Breast epithelium (tissue), 4 donors: ENCODE results near the gene PLEKHH1. TPM values are rescaled to one million over a fixed set of nuclear protein-coding genes. Genes with fewer than 3 reads are reported as not detected.
A peak's percentile ranks its signal among the peaks of the same experiment; 100 is the strongest.

ENCODE experiments used
- DNase-seq, 2 donors: peaks; one replicate each; pipeline ENCODE4 v3.0.0-alpha.2; 2019; ENCODE audit warnings: low spot score in 2 of 2
- H3K27ac ChIP-seq, 2 donors: fragments of 200-600 bp; sonication (generic) in 1 of 2; one replicate each; pipeline ENCODE4 v1.5.1; 2016 to 2019; ENCODE audit warnings: mild to moderate bottlenecking in 1 of 2
- H3K27me3 ChIP-seq, 2 donors: fragments of 200-600 bp; sonication (generic) in 1 of 2; one replicate each; pipeline versions ENCODE4 v1.5.1 to v1.6.0; 2017 to 2019; ENCODE audit warnings: control low read depth in 1 of 2, mild to moderate bottlenecking in 1 of 2
- H3K36me3 ChIP-seq: fragments of 200-600 bp; one replicate; pipeline ENCODE4 v1.5.1; 2019
- H3K4me1 ChIP-seq, 2 donors: fragments of 200-600 bp; sonication (generic); one replicate each; pipeline ENCODE4 v1.5.1; 2016 to 2019; ENCODE audit warnings: control low read depth in 1 of 2
- H3K4me3 ChIP-seq, 3 donors: fragments of 200-600 bp; sonication (generic); 1 replicate in 2 of 3; 2 replicates in 1 of 3; pipeline ENCODE4 v1.5.1; 2016 to 2019; ENCODE audit warnings: mild to moderate bottlenecking in 3 of 3, moderate library complexity in 2 of 3
- H3K9me3 ChIP-seq, 2 donors: fragments of 200-600 bp; sonication (generic) in 1 of 2; one replicate each; pipeline ENCODE4 v1.5.1; 2016 to 2019; ENCODE audit warnings: control low read depth in 1 of 2
- POLR2A ChIP-seq: fragments of 450-650 bp; IDR thresholded peaks from one replicate; pipeline ENCODE4 v1.6.1; 2016; ENCODE audit warnings: antibody characterized with exemption, mild to moderate bottlenecking, moderate library complexity
- POLR2AphosphoS5 ChIP-seq, 3 donors: sonication (generic); formaldehyde crosslinking; IDR thresholded peaks; one replicate each; pipeline ENCODE4 v1.6.1; 2017; ENCODE audit warnings: antibody characterized with exemption in 3 of 3
- intact Hi-C: fragments of 100-400 bp; cut with DNase I; formaldehyde crosslinking; loops from one replicate; pipeline ENCODE4 v1.15.1; 2023; ENCODE audit warnings: low total_unique reads
- total RNA-seq, 3 donors: library from RNA; depleted of rRNA; stranded (reverse); fragments of >200 nt; gene quantifications; one replicate each; pipeline ENCODE4 v1.1.0, GENCODE V29; 2016
- TF ChIP-seq, protein P1 (sequence below), 3 donors: fragments of 450-650 bp; IDR thresholded peaks; one replicate each; pipeline ENCODE4 v1.5.1; 2016 to 2017; ENCODE audit warnings: antibody characterized with exemption in 3 of 3, mild to moderate bottlenecking in 3 of 3, moderate library complexity in 3 of 3

PLEKHH1 gene
- total RNA-seq, 3 donors from 2014 or later, result 2.9 to 18.9 (median 14.7) TPM

DNA sequence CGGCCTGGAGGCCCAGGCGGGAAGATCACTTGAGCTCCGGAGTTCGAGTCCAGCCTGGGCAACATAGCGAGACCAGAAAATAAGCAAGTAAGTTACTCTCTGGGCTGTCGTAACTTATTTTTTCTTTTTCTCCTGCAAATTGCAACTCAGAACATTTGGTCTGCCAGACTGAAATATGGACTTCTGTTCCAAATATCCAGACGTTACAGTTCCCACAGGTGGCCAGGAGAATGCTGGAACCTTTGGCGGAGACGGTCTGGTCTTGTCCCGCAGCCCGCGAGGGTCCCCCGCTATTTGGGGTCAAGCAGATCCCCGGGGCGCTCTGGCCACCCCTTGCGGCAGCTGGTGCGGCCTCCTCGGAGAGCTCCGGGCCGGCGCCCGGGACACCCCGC is 488 bp upstream of the PLEKHH1 start:
- Histone ChIP-seq H3K27ac (peak overlapping the region; percentile 81 to 83), H3K36me3 (no peaks in the 10 kb centered on the region), H3K27me3 (no peaks in the 10 kb centered on the region), H3K4me3 (peak overlapping the region; percentile 51 to 87 (median 74)), H3K4me1 (no peaks in the 10 kb centered on the region), H3K9me3 (no peaks in the 10 kb centered on the region)
- TF ChIP-seq POLR2AphosphoS5 (IDR thresholded peaks at IDR 0.05), result no peak
- TF ChIP-seq, protein P1, sequence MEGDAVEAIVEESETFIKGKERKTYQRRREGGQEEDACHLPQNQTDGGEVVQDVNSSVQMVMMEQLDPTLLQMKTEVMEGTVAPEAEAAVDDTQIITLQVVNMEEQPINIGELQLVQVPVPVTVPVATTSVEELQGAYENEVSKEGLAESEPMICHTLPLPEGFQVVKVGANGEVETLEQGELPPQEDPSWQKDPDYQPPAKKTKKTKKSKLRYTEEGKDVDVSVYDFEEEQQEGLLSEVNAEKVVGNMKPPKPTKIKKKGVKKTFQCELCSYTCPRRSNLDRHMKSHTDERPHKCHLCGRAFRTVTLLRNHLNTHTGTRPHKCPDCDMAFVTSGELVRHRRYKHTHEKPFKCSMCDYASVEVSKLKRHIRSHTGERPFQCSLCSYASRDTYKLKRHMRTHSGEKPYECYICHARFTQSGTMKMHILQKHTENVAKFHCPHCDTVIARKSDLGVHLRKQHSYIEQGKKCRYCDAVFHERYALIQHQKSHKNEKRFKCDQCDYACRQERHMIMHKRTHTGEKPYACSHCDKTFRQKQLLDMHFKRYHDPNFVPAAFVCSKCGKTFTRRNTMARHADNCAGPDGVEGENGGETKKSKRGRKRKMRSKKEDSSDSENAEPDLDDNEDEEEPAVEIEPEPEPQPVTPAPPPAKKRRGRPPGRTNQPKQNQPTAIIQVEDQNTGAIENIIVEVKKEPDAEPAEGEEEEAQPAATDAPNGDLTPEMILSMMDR (IDR thresholded peaks at IDR 0.05), result no peak
- no peak for TF ChIP-seq POLR2A
- no peak for DNase-seq
- intact Hi-C loops, result no loop called here

DNA sequence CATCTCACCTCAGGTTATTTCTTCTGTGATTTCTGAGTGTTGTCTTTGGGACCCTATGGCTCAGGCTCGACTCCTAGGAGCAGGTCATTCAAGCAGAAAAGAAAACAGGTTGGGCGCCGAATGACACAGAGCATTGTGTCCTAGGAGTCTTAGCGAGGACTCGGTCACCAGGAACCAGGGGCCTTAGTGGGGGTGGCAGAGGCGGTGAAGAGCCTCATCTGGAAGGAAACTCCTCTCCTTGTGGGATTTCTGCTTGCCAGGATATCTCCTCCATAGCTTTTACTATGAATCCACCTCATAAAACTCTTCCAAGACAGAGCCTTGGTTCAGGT is 630 bp downstream of the PLEKHH1 start:
- H3K27me3 ChIP-seq, result no peaks in the 10 kb centered on the region

DNA sequence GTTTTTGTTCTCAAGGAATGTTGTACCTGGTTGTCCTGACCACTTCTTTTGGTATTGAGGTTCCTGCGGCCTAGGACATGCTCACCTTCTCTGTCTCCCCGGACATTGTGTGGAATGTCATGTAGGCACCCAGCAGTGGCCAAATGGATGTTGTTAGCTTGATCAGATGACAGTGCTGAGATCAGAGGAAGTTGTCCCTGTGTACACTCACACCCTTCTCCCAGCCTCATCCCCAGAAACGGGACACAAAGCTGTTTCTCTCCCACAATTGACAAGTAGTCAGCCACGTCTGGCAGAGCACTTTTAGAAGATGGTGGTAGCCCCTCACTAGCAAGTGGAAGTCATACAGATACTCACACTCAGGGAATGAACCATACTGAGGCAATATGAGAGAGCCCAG is 3.0 kb downstream of the PLEKHH1 start:
- Histone ChIP-seq H3K9me3 (no peaks in the 10 kb centered on the region), H3K36me3 (no peaks in the 10 kb centered on the region), H3K4me3 (no peak overlapping the region), H3K27me3 (no peaks in the 10 kb centered on the region), H3K4me1 (no peaks in the 10 kb centered on the region), H3K27ac (no peak overlapping the region)
- intact Hi-C loops, result no loop called here
- no peak for TF ChIP-seq POLR2AphosphoS5 (IDR thresholded peaks at IDR 0.05)
- TF ChIP-seq, protein P1 (IDR thresholded peaks at IDR 0.05), result no peak
- DNase-seq, result no peak

More for the DNA sequence above, 630 bp downstream of the PLEKHH1 start:
- Histone ChIP-seq H3K27ac (peak overlapping the region; percentile 81 to 83), H3K4me1 (no peaks in the 10 kb centered on the region), H3K9me3 (no peaks in the 10 kb centered on the region), H3K36me3 (no peaks in the 10 kb centered on the region), H3K4me3 (peak overlapping the region; percentile 51 to 87 (median 74))
- intact Hi-C loops, result no loop called here
- no peak for DNase-seq
- TF ChIP-seq POLR2AphosphoS5 (IDR thresholded peaks at IDR 0.05) (no peak), POLR2A (no peak)
- TF ChIP-seq, protein P1 (IDR thresholded peaks at IDR 0.05), result no peak

GRCh38 chr14:67537736-67538135 is 4.6 kb downstream of the PLEKHH1 start:
- intact Hi-C loops, result no loop called here
- no peaks in the 10 kb centered on the region for H3K9me3 ChIP-seq
- TF ChIP-seq POLR2AphosphoS5 (IDR thresholded peaks at IDR 0.05) (no peak), POLR2A (no peak)
- TF ChIP-seq, protein P1 (IDR thresholded peaks at IDR 0.05), result no peak
- no peaks in the 10 kb centered on the region for H3K36me3 ChIP-seq
- peak overlapping the region in 1 of 2 donors; percentile 10 for H3K27ac ChIP-seq
- H3K4me3 ChIP-seq, result no peak overlapping the region
- no peaks in the 10 kb centered on the region for H3K4me1 ChIP-seq
- no peaks in the 10 kb centered on the region for H3K27me3 ChIP-seq
- no peak for DNase-seq

DNA sequence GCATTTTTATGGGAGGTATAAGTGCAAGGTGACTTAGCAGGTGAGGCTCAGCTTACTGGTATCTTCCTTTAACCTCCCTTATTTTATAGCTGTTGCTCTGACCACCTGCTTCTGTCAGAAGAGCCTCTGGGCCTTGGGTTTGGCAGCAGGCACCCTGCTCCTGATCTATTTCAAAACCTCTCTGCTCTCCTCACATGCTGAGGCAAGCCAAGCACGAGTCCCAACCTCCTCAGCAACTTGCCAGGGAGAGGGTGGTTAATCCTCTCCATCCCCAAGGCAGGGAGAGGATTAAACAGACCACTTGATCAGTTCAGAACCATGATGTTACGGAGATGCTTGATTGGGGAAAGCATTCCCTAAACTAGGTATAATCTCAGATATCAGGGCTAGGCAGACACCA is 5.4 kb downstream of the PLEKHH1 start:
- intact Hi-C loops, result no loop called here
- TF ChIP-seq, protein P1 (IDR thresholded peaks at IDR 0.05), result no peak
- TF ChIP-seq POLR2AphosphoS5 (IDR thresholded peaks at IDR 0.05), result no peak
- no peak for TF ChIP-seq POLR2A
- Histone ChIP-seq H3K27me3 (no peaks in the 10 kb centered on the region), H3K4me3 (no peak overlapping the region), H3K4me1 (no peaks in the 10 kb centered on the region), H3K9me3 (no peaks in the 10 kb centered on the region), H3K36me3 (no peaks in the 10 kb centered on the region), H3K27ac (peak overlapping the region; percentile 51 to 67)
- DNase-seq, result no peak
